ENCODE measurements around the gene SLC22A7.
"Not testable (repeated sequence)": the region's sequence is repeated elsewhere in the genome, so short reads cannot be mapped to it uniquely, and the experiment has no call there.

SLC22A7 gene

GRCh38 chr6:43334466-43335095 is 36.5 kb downstream of the SLC22A7 start:
- Histone ChIP-seq H3K36me3 (ENCODE audit: control insufficient read depth, insufficient read depth, low read length) (peaks cover 3% of the 10 kb centered on the region), H3K27me3 (replicated peaks; ENCODE audit: control insufficient read depth, insufficient read depth, low read length) (no peaks in the 10 kb centered on the region), H3K4me3 (replicated peaks; ENCODE audit: low read depth, low read length) (no peak overlapping the region)
- peak; percentile 31 for TF ChIP-seq CTCF (IDR thresholded peaks at IDR 0.05; ENCODE audit: insufficient read depth, low read length, poor library complexity, severe bottlenecking)
- DNase-seq (ENCODE audit: extremely low read depth, insufficient read length): no peak

GRCh38 chr6:43335469-43335868 is 37.4 kb downstream of the SLC22A7 start:
- H3K36me3 ChIP-seq (ENCODE audit: control insufficient read depth, insufficient read depth, low read length): peaks cover 8% of the 10 kb centered on the region
- TF ChIP-seq CTCF (IDR thresholded peaks at IDR 0.05; ENCODE audit: insufficient read depth, low read length, poor library complexity, severe bottlenecking): no peak

GRCh38 chr6:43336382-43336781 is 38.3 kb downstream of the SLC22A7 start:
- no peak for DNase-seq (ENCODE audit: extremely low read depth, insufficient read length)
- no peak for TF ChIP-seq CTCF (IDR thresholded peaks at IDR 0.05; ENCODE audit: insufficient read depth, low read length, poor library complexity, severe bottlenecking)
- no peak overlapping the region for H3K4me3 ChIP-seq (replicated peaks; ENCODE audit: low read depth, low read length)
- H3K27me3 ChIP-seq (replicated peaks; ENCODE audit: control insufficient read depth, insufficient read depth, low read length): no peaks in the 10 kb centered on the region
- peaks cover 8% of the 10 kb centered on the region for H3K36me3 ChIP-seq (ENCODE audit: control insufficient read depth, insufficient read depth, low read length)

More at GRCh38 chr6:43335469-43335868, 37.4 kb downstream of the SLC22A7 start:
- no peaks in the 10 kb centered on the region for H3K27me3 ChIP-seq (replicated peaks; ENCODE audit: control insufficient read depth, insufficient read depth, low read length)
- DNase-seq (ENCODE audit: extremely low read depth, insufficient read length): no peak
- no peak overlapping the region for H3K4me3 ChIP-seq (replicated peaks; ENCODE audit: low read depth, low read length)

- peak; percentile 44 for DNase-seq (ENCODE audit: extremely low read depth, insufficient read length)
- H3K27me3 ChIP-seq (replicated peaks; ENCODE audit: control insufficient read depth, insufficient read depth, low read length): no peaks in the 10 kb centered on the region
- no peak overlapping the region for H3K4me3 ChIP-seq (replicated peaks; ENCODE audit: low read depth, low read length)
- peaks cover 14% of the 10 kb centered on the region for H3K36me3 ChIP-seq (ENCODE audit: control insufficient read depth, insufficient read depth, low read length)
- no peak for TF ChIP-seq CTCF (IDR thresholded peaks at IDR 0.05; ENCODE audit: insufficient read depth, low read length, poor library complexity, severe bottlenecking)
Observed at GRCh38 chr6:43338243-43338642, 40.2 kb downstream of the SLC22A7 start.

DNA sequence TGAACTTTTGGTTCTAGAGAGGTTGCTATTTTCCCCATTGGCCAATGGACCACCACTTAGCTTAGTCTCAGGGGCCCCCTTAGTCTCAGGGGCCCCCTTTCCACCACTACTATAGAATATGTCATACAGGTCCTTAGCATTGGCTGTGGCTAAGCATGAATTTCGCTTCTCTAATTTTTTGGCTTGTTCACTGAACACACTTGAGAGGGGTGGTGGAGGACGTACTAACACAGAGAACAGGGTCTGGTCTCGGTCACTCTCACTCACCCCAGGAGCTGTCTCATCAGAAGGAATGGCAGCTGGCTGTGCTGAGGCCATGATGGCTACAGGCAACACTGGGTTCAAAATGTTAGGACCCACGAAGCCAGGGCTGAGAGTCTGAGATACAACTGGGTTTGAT is 41.1 kb downstream of the SLC22A7 start:
- peaks cover 14% of the 10 kb centered on the region for H3K36me3 ChIP-seq (ENCODE audit: control insufficient read depth, insufficient read depth, low read length)
- no peak overlapping the region for H3K4me3 ChIP-seq (replicated peaks; ENCODE audit: low read depth, low read length)
- TF ChIP-seq CTCF (IDR thresholded peaks at IDR 0.05; ENCODE audit: insufficient read depth, low read length, poor library complexity, severe bottlenecking): no peak
- no peaks in the 10 kb centered on the region for H3K27me3 ChIP-seq (replicated peaks; ENCODE audit: control insufficient read depth, insufficient read depth, low read length)
- peak; percentile 31 for DNase-seq (ENCODE audit: extremely low read depth, insufficient read length)

GRCh38 chr6:43346243-43346642 is 48.2 kb downstream of the SLC22A7 start:
- not testable (repeated sequence) for H3K36me3 ChIP-seq (ENCODE audit: control insufficient read depth, insufficient read depth, low read length); H3K4me3 ChIP-seq (replicated peaks; ENCODE audit: low read depth, low read length); DNase-seq (ENCODE audit: extremely low read depth, insufficient read length); H3K27me3 ChIP-seq (replicated peaks; ENCODE audit: control insufficient read depth, insufficient read depth, low read length)
